ENCODE results near the gene SMOC2.

Gene SMOC2

GRCh38 chr6:168626046-168626602, 185.1 kb downstream of the SMOC2 start:
- no peak for DNase-seq (ENCODE audit: low read depth)

- DNase-seq (ENCODE audit: low read depth), result no peak
Observed at GRCh38 chr6:168627506-168628175, 186.7 kb downstream of the SMOC2 start.

GRCh38 chr6:168628176-168628553, 187.2 kb downstream of the SMOC2 start:
- no peak for DNase-seq (ENCODE audit: low read depth)

GRCh38 chr6:168628732-168629245, 187.8 kb downstream of the SMOC2 start:
- no peak for DNase-seq (ENCODE audit: low read depth)

- DNase-seq (ENCODE audit: low read depth), result no peak
Observed at GRCh38 chr6:168631564-168631963, 190.6 kb downstream of the SMOC2 start.

- DNase-seq (ENCODE audit: low read depth), result no peak
Observed at GRCh38 chr6:168632694-168633093, 191.7 kb downstream of the SMOC2 start.

GRCh38 chr6:168634541-168635328, 193.8 kb downstream of the SMOC2 start:
- DNase-seq (ENCODE audit: low read depth), result no peak

GRCh38 chr6:168636147-168637004, 195.4 kb downstream of the SMOC2 start:
- DNase-seq (ENCODE audit: low read depth), result no peak

GRCh38 chr6:168637834-168638233, 196.8 kb downstream of the SMOC2 start:
- DNase-seq (ENCODE audit: low read depth), result no peak

GRCh38 chr6:168638468-168639271, 197.7 kb downstream of the SMOC2 start:
- DNase-seq (ENCODE audit: low read depth), result no peak

GRCh38 chr6:168640181-168640580, 199.2 kb downstream of the SMOC2 start:
- no peak for DNase-seq (ENCODE audit: low read depth)

- DNase-seq (ENCODE audit: low read depth), result no peak
Observed at GRCh38 chr6:168640768-168641167, 199.8 kb downstream of the SMOC2 start.

GRCh38 chr6:168641446-168641845, 200.5 kb downstream of the SMOC2 start:
- DNase-seq (ENCODE audit: low read depth), result no peak

- no peak for DNase-seq (ENCODE audit: low read depth)
Observed at GRCh38 chr6:168643401-168643800, 202.4 kb downstream of the SMOC2 start.

GRCh38 chr6:168645326-168645725, 204.3 kb downstream of the SMOC2 start:
- DNase-seq (ENCODE audit: low read depth), result no peak

- DNase-seq (ENCODE audit: low read depth), result no peak
Observed at GRCh38 chr6:168647271-168647670, 206.3 kb downstream of the SMOC2 start.

- DNase-seq (ENCODE audit: low read depth), result no peak
Observed at GRCh38 chr6:168648240-168649125, 207.5 kb downstream of the SMOC2 start.

GRCh38 chr6:168649209-168649608, 208.2 kb downstream of the SMOC2 start:
- DNase-seq (ENCODE audit: low read depth), result no peak

GRCh38 chr6:168650671-168651111, 209.7 kb downstream of the SMOC2 start:
- no peak for DNase-seq (ENCODE audit: low read depth)

Data from activated T-cell treated with anti-CD3 and anti-CD28 coated beads for 1 hour (primary cell).